HepG2 (cell line): ENCODE data around the gene SRP68. TPM values are rescaled to one million over a fixed set of nuclear protein-coding genes. Genes with fewer than 3 reads are reported as not detected.

Source experiments
- ADNP ChIP-seq: sonication (generic); formaldehyde crosslinking; IDR thresholded peaks from 2 replicates; pipeline ENCODE4 v1.4.0; 2020; ENCODE audit warnings: missing genetic modification reagents
- ARNT ChIP-seq: fragments of 450-650 bp; IDR thresholded peaks from 2 replicates; pipeline ENCODE4 v1.6.1; 2017
- ATF7 ChIP-seq, 2 experiments: fragments of 450-650 bp in 1 of 2; sonication (generic) in 1 of 2; formaldehyde crosslinking in 1 of 2; IDR thresholded peaks; 2 replicates each; pipeline versions ENCODE4 v1.4.0 to v1.6.1; 2016 to 2020; ENCODE audit warnings: antibody characterized with exemption in 1 of 2, mild to moderate bottlenecking in 1 of 2, missing genetic modification reagents in 1 of 2
- CREM ChIP-seq, 2 experiments: sonication (generic) in 1 of 2; formaldehyde crosslinking in 1 of 2; IDR thresholded peaks; 2 replicates each; pipeline versions ENCODE4 v1.4.0 to v1.6.1; 2016 to 2020; ENCODE audit warnings: antibody characterized with exemption in 1 of 2, mild to moderate bottlenecking in 1 of 2, missing genetic modification reagents in 1 of 2
- E2F5 ChIP-seq: sonication (generic); formaldehyde crosslinking; conservative IDR thresholded peaks from 2 replicates; pipeline ENCODE4 v1.4.0; 2020; ENCODE audit warnings: missing genetic modification reagents
- ELF3 ChIP-seq: IDR thresholded peaks from 2 replicates; pipeline ENCODE4 v1.6.1; 2016; ENCODE audit warnings: missing genetic modification reagents, missing compliant biosample characterization
- FOXA3 ChIP-seq: IDR thresholded peaks from 2 replicates; pipeline ENCODE4 v1.6.1; 2016; ENCODE audit warnings: missing genetic modification reagents, missing compliant biosample characterization
- HES4 ChIP-seq: sonication (generic); formaldehyde crosslinking; IDR thresholded peaks from 2 replicates; pipeline ENCODE4 v1.9.0; 2021; ENCODE audit warnings: mild to moderate bottlenecking, missing genetic modification reagents, borderline replicate concordance
- IKZF4 ChIP-seq: sonication (generic); formaldehyde crosslinking; IDR thresholded peaks from 2 replicates; pipeline ENCODE4 v1.5.1; 2020; ENCODE audit warnings: borderline replicate concordance, mild to moderate bottlenecking, low read depth, missing genetic modification reagents; ENCODE audit errors: not compliant biosample characterization
- MAFF ChIP-seq: IDR thresholded peaks from 2 replicates; pipeline ENCODE4 v1.6.1; 2011; ENCODE audit warnings: low read depth, low read length, improper control_type of control experiment
- MTA1 ChIP-seq: sonication (generic); formaldehyde crosslinking; IDR thresholded peaks from 2 replicates; pipeline ENCODE4 v1.4.0; 2020; ENCODE audit warnings: missing genetic modification reagents, mild to moderate bottlenecking, borderline replicate concordance
- POLR2AphosphoS2 ChIP-seq: IDR thresholded peaks from 2 replicates; pipeline ENCODE4 v1.6.1; 2011; ENCODE audit warnings: low read depth, low read length, improper control_type of control experiment
- SNAPC2 ChIP-seq: sonication (generic); formaldehyde crosslinking; IDR thresholded peaks from 2 replicates; pipeline ENCODE4 v1.8.1; 2022; ENCODE audit warnings: mild to moderate bottlenecking, missing genetic modification reagents
- SP1 ChIP-seq, 2 experiments: fragments of 450-650 bp in 1 of 2; sonication (generic) in 1 of 2; formaldehyde crosslinking in 1 of 2; IDR thresholded peaks; 2 replicates each; pipeline versions ENCODE4 v1.4.0 to v1.6.1; 2016 to 2020; ENCODE audit warnings: missing genetic modification reagents in 1 of 2
- TBL1XR1 ChIP-seq: fragments of 150-350 bp; IDR thresholded peaks from 2 replicates; pipeline ENCODE4 v1.6.1; 2014; ENCODE audit warnings: borderline replicate concordance, low read length; ENCODE audit not compliant: partially characterized antibody
- ZFP90 ChIP-seq: sonication (generic); formaldehyde crosslinking; IDR thresholded peaks from 2 replicates; pipeline ENCODE4 v1.8.0; 2022; ENCODE audit warnings: missing genetic modification reagents, mild to moderate bottlenecking, inconsistent platforms, borderline replicate concordance
- ZNF326 ChIP-seq: sonication (generic); formaldehyde crosslinking; IDR thresholded peaks from 2 replicates; pipeline ENCODE4 v1.4.0; 2020; ENCODE audit warnings: missing genetic modification reagents, borderline replicate concordance
- ZNF7 ChIP-seq: IDR thresholded peaks from 2 replicates; pipeline ENCODE4 v1.6.1; 2016; ENCODE audit warnings: missing biosample characterization, missing genetic modification reagents
- ZNF839 ChIP-seq: sonication (generic); formaldehyde crosslinking; IDR thresholded peaks from 2 replicates; pipeline ENCODE4 v1.4.0; 2020; ENCODE audit warnings: missing genetic modification reagents, mild to moderate bottlenecking, borderline replicate concordance
- polyA plus RNA-seq, 8 experiments: library from polyadenylated mRNA; depleted of rRNA in 3 of 8; stranded (reverse) in 7 of 8; unstranded in 1 of 8; fragments of >200 nt; fragmentation: Illumina TruSeq in 4 of 8; extraction: Trizol in 4 of 8; gene quantifications; 2 replicates each; pipeline versions ENCODE4 v1.2.1 to v1.2.3, GENCODE V29; 2011 to 2016; ENCODE audit warnings: low read depth in 4 of 8, missing spikeins in 1 of 8, mixed read lengths in 1 of 8; ENCODE audit not compliant: insufficient read depth in 1 of 8
- total RNA-seq, 5 experiments: library from RNA; depleted of rRNA; stranded (reverse); fragments of >200 nt; fragmentation: Illumina TruSeq; extraction: Trizol; gene quantifications; 2 replicates each; pipeline ENCODE4 v1.2.3, GENCODE V29; 2016; ENCODE audit warnings: low read depth in 1 of 5
- TF ChIP-seq, protein P1 (sequence below): sonication (generic); formaldehyde crosslinking; IDR thresholded peaks from 2 replicates; pipeline ENCODE4 v1.5.0; 2020; ENCODE audit warnings: mild to moderate bottlenecking, missing genetic modification reagents
- TF ChIP-seq, protein P2 (sequence below): sonication (generic); formaldehyde crosslinking; IDR thresholded peaks from 2 replicates; pipeline ENCODE4 v1.5.1; 2020; ENCODE audit warnings: missing genetic modification reagents, mild to moderate bottlenecking, borderline replicate concordance
- TF ChIP-seq, protein P3 (sequence below): sonication (generic); formaldehyde crosslinking; IDR thresholded peaks from 2 replicates; pipeline ENCODE4 v1.4.0; 2020; ENCODE audit warnings: mild to moderate bottlenecking, low read depth, missing genetic modification reagents

The SRP68 gene
- total and polyA plus RNA-seq, 2 of the 13 experiments (the other 11 are each of a cell fraction or from before 2014, with no cell fraction given): 39.8 to 74.3 TPM

- TF ChIP-seq, protein P1, sequence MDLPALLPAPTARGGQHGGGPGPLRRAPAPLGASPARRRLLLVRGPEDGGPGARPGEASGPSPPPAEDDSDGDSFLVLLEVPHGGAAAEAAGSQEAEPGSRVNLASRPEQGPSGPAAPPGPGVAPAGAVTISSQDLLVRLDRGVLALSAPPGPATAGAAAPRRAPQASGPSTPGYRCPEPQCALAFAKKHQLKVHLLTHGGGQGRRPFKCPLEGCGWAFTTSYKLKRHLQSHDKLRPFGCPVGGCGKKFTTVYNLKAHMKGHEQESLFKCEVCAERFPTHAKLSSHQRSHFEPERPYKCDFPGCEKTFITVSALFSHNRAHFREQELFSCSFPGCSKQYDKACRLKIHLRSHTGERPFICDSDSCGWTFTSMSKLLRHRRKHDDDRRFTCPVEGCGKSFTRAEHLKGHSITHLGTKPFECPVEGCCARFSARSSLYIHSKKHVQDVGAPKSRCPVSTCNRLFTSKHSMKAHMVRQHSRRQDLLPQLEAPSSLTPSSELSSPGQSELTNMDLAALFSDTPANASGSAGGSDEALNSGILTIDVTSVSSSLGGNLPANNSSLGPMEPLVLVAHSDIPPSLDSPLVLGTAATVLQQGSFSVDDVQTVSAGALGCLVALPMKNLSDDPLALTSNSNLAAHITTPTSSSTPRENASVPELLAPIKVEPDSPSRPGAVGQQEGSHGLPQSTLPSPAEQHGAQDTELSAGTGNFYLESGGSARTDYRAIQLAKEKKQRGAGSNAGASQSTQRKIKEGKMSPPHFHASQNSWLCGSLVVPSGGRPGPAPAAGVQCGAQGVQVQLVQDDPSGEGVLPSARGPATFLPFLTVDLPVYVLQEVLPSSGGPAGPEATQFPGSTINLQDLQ (CRISPR knock-in tag): no peak; the same call in 1 of the 2 replicates
- no peak for TF ChIP-seq ZNF326 (CRISPR knock-in tag)
- no peak; the same call in 1 of the 2 replicates for TF ChIP-seq ZNF7 (CRISPR knock-in tag)
- no peak for TF ChIP-seq ARNT
- TF ChIP-seq CREM (IDR thresholded peaks at IDR 0.05): peak; percentile 64; the same call in 1 of the 2 replicates
- no peak for TF ChIP-seq CREM (CRISPR knock-in tag; IDR thresholded peaks at IDR 0.05)
- peak; percentile 40 for TF ChIP-seq IKZF4 (CRISPR knock-in tag)
- TF ChIP-seq SP1 (IDR thresholded peaks at IDR 0.05): no peak
- TF ChIP-seq SP1 (CRISPR knock-in tag; IDR thresholded peaks at IDR 0.05): 0 out of 2 replicates have a peak, but pooled peaks have one; percentile 38
- no peak; the same call in 1 of the 2 replicates for TF ChIP-seq ADNP (CRISPR knock-in tag)
- TF ChIP-seq POLR2AphosphoS2: no peak
- TF ChIP-seq HES4 (CRISPR knock-in tag): no peak; the same call in 1 of the 2 replicates
- no peak for TF ChIP-seq E2F5 (CRISPR knock-in tag)
- TF ChIP-seq SNAPC2 (CRISPR knock-in tag): peak; percentile 82
- TF ChIP-seq TBL1XR1: peak; percentile 13
- peak; percentile 98 for TF ChIP-seq MTA1 (CRISPR knock-in tag)
- TF ChIP-seq, protein P2, sequence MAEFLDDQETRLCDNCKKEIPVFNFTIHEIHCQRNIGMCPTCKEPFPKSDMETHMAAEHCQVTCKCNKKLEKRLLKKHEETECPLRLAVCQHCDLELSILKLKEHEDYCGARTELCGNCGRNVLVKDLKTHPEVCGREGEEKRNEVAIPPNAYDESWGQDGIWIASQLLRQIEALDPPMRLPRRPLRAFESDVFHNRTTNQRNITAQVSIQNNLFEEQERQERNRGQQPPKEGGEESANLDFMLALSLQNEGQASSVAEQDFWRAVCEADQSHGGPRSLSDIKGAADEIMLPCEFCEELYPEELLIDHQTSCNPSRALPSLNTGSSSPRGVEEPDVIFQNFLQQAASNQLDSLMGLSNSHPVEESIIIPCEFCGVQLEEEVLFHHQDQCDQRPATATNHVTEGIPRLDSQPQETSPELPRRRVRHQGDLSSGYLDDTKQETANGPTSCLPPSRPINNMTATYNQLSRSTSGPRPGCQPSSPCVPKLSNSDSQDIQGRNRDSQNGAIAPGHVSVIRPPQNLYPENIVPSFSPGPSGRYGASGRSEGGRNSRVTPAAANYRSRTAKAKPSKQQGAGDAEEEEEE (CRISPR knock-in tag): peak; percentile 23; the same call in 1 of the 2 replicates
- TF ChIP-seq ATF7 (IDR thresholded peaks at IDR 0.05): peak; percentile 26; the same call in 1 of the 2 replicates
- TF ChIP-seq ATF7 (CRISPR knock-in tag; IDR thresholded peaks at IDR 0.05): peak; percentile 29; the same call in 1 of the 2 replicates
- TF ChIP-seq FOXA3 (CRISPR knock-in tag): peak; percentile 80
- TF ChIP-seq ZFP90 (CRISPR knock-in tag): peak; percentile 85; the same call in 1 of the 2 replicates
- no peak for TF ChIP-seq MAFF
- TF ChIP-seq ZNF839 (CRISPR knock-in tag): no peak; the same call in 1 of the 2 replicates
- TF ChIP-seq ELF3 (CRISPR knock-in tag): peak; percentile 85
- TF ChIP-seq, protein P3, sequence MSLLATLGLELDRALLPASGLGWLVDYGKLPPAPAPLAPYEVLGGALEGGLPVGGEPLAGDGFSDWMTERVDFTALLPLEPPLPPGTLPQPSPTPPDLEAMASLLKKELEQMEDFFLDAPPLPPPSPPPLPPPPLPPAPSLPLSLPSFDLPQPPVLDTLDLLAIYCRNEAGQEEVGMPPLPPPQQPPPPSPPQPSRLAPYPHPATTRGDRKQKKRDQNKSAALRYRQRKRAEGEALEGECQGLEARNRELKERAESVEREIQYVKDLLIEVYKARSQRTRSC (CRISPR knock-in tag): no peak
Measured at GRCh38 chr17:75996665-75997590, 75.4 kb downstream of the SRP68 start (continued).
